Measurements from ENCODE around the gene RPL4. TPM values are rescaled to one million over a fixed set of nuclear protein-coding genes. Genes with fewer than 3 reads are reported as not detected.

RPL4 gene
- total and polyA plus RNA-seq, 2 donors, result 2,996 to 3,806 TPM

- H3K27ac ChIP-seq (ENCODE audit: low read depth), result no peak overlapping the region
- no peaks in the 10 kb centered on the region for H3K4me1 ChIP-seq (ENCODE audit: insufficient read depth)
- DNase-seq (ENCODE audit: extremely low spot score), result no peak
- 82% methylated on average over 3 of the region's 3 CpGs for WGBS
- H3K36me3 ChIP-seq (ENCODE audit: insufficient read depth), result no peaks in the 10 kb centered on the region
- H3K4me3 ChIP-seq (ENCODE audit: low read depth, low read length), result no peak overlapping the region
Measured at GRCh38 chr15:66459818-66460615, 44.6 kb downstream of the RPL4 start.

DNA sequence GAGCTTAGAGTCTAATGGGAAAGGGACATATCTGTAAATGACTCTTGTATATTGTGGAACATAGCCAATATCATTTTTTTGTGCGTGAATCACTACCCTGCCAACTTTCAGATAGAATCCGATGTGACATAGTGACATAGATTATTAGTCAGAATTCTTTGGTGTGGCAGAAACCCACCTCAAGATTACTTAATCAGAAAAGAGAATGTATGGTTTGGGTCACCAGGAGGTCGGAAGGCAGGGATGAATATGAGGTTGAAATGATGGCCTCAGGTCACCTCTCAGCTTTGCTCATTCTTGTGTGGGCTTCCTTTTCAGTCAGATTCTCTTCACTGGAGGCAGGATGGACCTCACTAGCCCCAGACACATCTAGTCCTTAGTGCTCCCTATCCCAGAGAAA lies 48.4 kb downstream of the RPL4 start:
- Histone ChIP-seq H3K4me3 (ENCODE audit: low read depth, low read length) (no peak overlapping the region), H3K36me3 (ENCODE audit: insufficient read depth) (no peaks in the 10 kb centered on the region), H3K27ac (ENCODE audit: low read depth) (no peak overlapping the region), H3K4me1 (ENCODE audit: insufficient read depth) (no peaks in the 10 kb centered on the region)
- DNase-seq (ENCODE audit: extremely low spot score), result no peak
- 69% methylated on average over 3 of the region's 3 CpGs for WGBS

- H3K4me1 ChIP-seq (ENCODE audit: insufficient read depth), result no peaks in the 10 kb centered on the region
- no peak overlapping the region for H3K27ac ChIP-seq (ENCODE audit: low read depth)
- WGBS, result 91% methylated on average over 2 of the region's 2 CpGs
- H3K4me3 ChIP-seq (ENCODE audit: low read depth, low read length), result no peak overlapping the region
- DNase-seq (ENCODE audit: extremely low spot score), result no peak
- H3K36me3 ChIP-seq (ENCODE audit: insufficient read depth), result no peaks in the 10 kb centered on the region
Measured at GRCh38 chr15:66454143-66454542, 50.5 kb downstream of the RPL4 start.

DNA sequence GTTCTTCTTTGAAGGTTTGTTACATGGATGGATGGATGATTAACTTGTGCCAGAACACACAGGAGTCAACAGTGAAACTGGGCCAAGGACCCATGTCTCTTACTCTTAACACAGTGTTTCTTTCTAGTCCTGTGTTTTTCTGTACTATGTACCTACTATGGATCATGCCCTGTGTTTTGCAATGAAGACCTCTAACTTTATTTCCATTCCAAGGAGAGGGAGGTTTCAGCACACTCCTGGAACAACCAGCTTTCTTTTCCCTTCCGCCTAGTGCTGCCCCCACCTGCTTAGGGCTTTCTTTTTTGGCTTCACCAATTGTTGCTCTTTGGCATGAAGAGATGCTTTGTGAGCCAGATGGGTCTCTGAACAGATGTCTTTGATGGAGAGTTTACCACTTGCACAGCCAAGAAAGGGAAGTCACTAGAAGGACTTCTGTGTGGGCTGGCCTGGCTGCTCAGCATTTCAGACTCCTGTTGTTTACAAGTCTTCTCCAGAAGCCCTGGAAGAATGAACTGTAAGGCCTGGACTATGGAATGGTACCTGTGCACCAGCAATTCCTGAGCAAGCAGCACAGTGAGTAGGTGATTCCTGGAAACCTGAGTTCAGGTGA lies 51.6 kb downstream of the RPL4 start:
- Histone ChIP-seq H3K36me3 (ENCODE audit: insufficient read depth) (no peaks in the 10 kb centered on the region), H3K4me3 (ENCODE audit: low read depth, low read length) (no peak overlapping the region), H3K4me1 (ENCODE audit: insufficient read depth) (no peaks in the 10 kb centered on the region), H3K27ac (ENCODE audit: low read depth) (no peak overlapping the region)
- WGBS, result 67% methylated on average over 1 of the region's 1 CpG
- DNase-seq (ENCODE audit: extremely low spot score), result no peak

DNA sequence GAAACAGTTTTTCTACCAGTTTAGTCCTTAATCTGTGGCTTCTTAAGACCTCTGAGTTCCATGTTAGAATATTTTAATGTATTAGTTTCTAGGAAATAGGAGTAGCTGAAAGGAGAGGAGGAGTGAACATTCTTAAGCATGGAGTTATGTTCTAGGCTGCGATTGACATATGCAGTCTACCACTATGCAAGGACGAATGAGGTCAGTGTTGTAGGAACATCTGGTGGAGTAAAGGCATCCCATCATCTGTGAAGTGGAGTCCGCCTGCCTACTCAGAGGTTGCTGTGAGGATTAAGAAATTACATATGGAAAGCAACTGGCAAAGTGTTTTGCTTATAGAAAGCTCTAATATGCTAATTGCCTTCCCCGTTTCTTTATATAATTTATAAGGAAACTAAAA lies 52.2 kb downstream of the RPL4 start:
- no peaks in the 10 kb centered on the region for H3K36me3 ChIP-seq (ENCODE audit: insufficient read depth)
- no peak overlapping the region for H3K4me3 ChIP-seq (ENCODE audit: low read depth, low read length)
- H3K27ac ChIP-seq (ENCODE audit: low read depth), result no peak overlapping the region
- DNase-seq (ENCODE audit: extremely low spot score), result no peak
- 91% methylated on average over 4 of the region's 4 CpGs for WGBS
- no peaks in the 10 kb centered on the region for H3K4me1 ChIP-seq (ENCODE audit: insufficient read depth)

Small RNA genes within 50 kb of the gene (small RNA-seq; reads per million reads assigned to genes)
- gene MIR4512, result not detected
- not detected for gene RF01159
- not detected for gene SNORD16
- gene SNORD18A, result not detected
- gene SNORD18B, result not detected
- gene SNORD18C, result not detected

Other genes with a start within 250 kb of the RPL4 start
- 53.1 TPM for gene DIS3L, start 211.3 kb downstream of the RPL4 start, total RNA-seq
- 22.6 TPM for gene DIS3L, start 211.3 kb downstream of the RPL4 start, polyA plus RNA-seq
- gene TIPIN, start 148.2 kb downstream of the RPL4 start, total RNA-seq, result 13.5 TPM
- 3.7 TPM for gene TIPIN, start 148.2 kb downstream of the RPL4 start, polyA plus RNA-seq
- 17.8 TPM for gene MAP2K1, start 117.9 kb downstream of the RPL4 start, total RNA-seq
- 44.1 TPM for gene MAP2K1, start 117.9 kb downstream of the RPL4 start, polyA plus RNA-seq
- gene SNAPC5, start 7.1 kb downstream of the RPL4 start, total RNA-seq, result 11.1 TPM
- gene SNAPC5, start 7.1 kb downstream of the RPL4 start, polyA plus RNA-seq, result 46.2 TPM
- gene ZWILCH, start 471 bp upstream of the RPL4 start, total RNA-seq, result 21.3 TPM
- 5.2 TPM for gene ZWILCH, start 471 bp upstream of the RPL4 start, polyA plus RNA-seq
- not detected for gene LCTL, start 61.1 kb upstream of the RPL4 start, total RNA-seq
- gene LCTL, start 61.1 kb upstream of the RPL4 start, polyA plus RNA-seq, result not detected
- 31.1 TPM for gene SMAD6, start 197.4 kb upstream of the RPL4 start, total RNA-seq
- 20.1 TPM for gene SMAD6, start 197.4 kb upstream of the RPL4 start, polyA plus RNA-seq

Data from urinary bladder (tissue), 4 donors.